Mesothelial cell of epicardium (in vitro differentiated cells): ENCODE measurements around the gene MPIG6B. TPM values are rescaled to one million over a fixed set of nuclear protein-coding genes. Genes with fewer than 3 reads are reported as not detected.

Source experiments
- DNase-seq, 2 experiments: peaks; one replicate each; pipeline ENCODE4 v3.0.0; 2021; ENCODE audit warnings: low spot score in 2 of 2; ENCODE audit not compliant: unreplicated experiment in 2 of 2
- H3K27ac Mint-ChIP-seq: 2 replicates; pipeline ENCODE4 v1.8.0; 2021; ENCODE audit warnings: mixed read lengths
- H3K27me3 Mint-ChIP-seq: 2 replicates; pipeline ENCODE4 v1.8.0; 2021; ENCODE audit warnings: low read depth, mixed read lengths
- H3K36me3 Mint-ChIP-seq: 2 replicates; pipeline ENCODE4 v1.8.0; 2021; ENCODE audit warnings: mixed read lengths
- H3K4me1 Mint-ChIP-seq: 2 replicates; pipeline ENCODE4 v1.8.0; 2021; ENCODE audit warnings: mixed read lengths
- H3K4me3 Mint-ChIP-seq: 2 replicates; pipeline ENCODE4 v1.8.0; 2021; ENCODE audit warnings: mild to moderate bottlenecking, moderate library complexity, mixed read lengths
- H3K9me3 Mint-ChIP-seq: 2 replicates; pipeline ENCODE4 v1.8.0; 2021; ENCODE audit warnings: mixed read lengths
- total RNA-seq: library from RNA; stranded (reverse); gene quantifications from 3 replicates; pipeline ENCODE4 v1.2.1, GENCODE V29; 2021
- TF ChIP-seq, protein P1 (sequence below): fragments of 200-600 bp; sonication (generic); IDR thresholded peaks from one replicate; pipeline ENCODE4 v1.5.0; 2021; ENCODE audit warnings: antibody characterized with exemption; ENCODE audit not compliant: unreplicated experiment

MPIG6B gene
- total RNA-seq, 1 donor from 2014 or later, result 0.16 TPM

GRCh38 chr6:31765559-31765909 lies 42.4 kb downstream of the MPIG6B start:
- H3K36me3 Mint-ChIP-seq, result no peaks in the 10 kb centered on the region

GRCh38 chr6:31765910-31766794 lies 43.0 kb downstream of the MPIG6B start:
- TF ChIP-seq, protein P1, sequence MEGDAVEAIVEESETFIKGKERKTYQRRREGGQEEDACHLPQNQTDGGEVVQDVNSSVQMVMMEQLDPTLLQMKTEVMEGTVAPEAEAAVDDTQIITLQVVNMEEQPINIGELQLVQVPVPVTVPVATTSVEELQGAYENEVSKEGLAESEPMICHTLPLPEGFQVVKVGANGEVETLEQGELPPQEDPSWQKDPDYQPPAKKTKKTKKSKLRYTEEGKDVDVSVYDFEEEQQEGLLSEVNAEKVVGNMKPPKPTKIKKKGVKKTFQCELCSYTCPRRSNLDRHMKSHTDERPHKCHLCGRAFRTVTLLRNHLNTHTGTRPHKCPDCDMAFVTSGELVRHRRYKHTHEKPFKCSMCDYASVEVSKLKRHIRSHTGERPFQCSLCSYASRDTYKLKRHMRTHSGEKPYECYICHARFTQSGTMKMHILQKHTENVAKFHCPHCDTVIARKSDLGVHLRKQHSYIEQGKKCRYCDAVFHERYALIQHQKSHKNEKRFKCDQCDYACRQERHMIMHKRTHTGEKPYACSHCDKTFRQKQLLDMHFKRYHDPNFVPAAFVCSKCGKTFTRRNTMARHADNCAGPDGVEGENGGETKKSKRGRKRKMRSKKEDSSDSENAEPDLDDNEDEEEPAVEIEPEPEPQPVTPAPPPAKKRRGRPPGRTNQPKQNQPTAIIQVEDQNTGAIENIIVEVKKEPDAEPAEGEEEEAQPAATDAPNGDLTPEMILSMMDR, result no peak
- Mint-ChIP-seq H3K27ac (no peak overlapping the region), H3K9me3 (no peaks in the 10 kb centered on the region), H3K4me1 (peaks cover 12% of the 10 kb centered on the region), H3K4me3 (peak overlapping the region; percentile 25), H3K27me3 (no peaks in the 10 kb centered on the region), H3K36me3 (no peaks in the 10 kb centered on the region)
- DNase-seq, result no peak

More at GRCh38 chr6:31765559-31765909, 42.4 kb downstream of the MPIG6B start:
- no peak for DNase-seq
- H3K4me1 Mint-ChIP-seq, result peaks cover 12% of the 10 kb centered on the region
- no peaks in the 10 kb centered on the region for H3K9me3 Mint-ChIP-seq
- H3K27ac Mint-ChIP-seq, result no peak overlapping the region
- TF ChIP-seq, protein P1, result no peak
- H3K27me3 Mint-ChIP-seq, result no peaks in the 10 kb centered on the region
- H3K4me3 Mint-ChIP-seq, result no peak overlapping the region

DNA sequence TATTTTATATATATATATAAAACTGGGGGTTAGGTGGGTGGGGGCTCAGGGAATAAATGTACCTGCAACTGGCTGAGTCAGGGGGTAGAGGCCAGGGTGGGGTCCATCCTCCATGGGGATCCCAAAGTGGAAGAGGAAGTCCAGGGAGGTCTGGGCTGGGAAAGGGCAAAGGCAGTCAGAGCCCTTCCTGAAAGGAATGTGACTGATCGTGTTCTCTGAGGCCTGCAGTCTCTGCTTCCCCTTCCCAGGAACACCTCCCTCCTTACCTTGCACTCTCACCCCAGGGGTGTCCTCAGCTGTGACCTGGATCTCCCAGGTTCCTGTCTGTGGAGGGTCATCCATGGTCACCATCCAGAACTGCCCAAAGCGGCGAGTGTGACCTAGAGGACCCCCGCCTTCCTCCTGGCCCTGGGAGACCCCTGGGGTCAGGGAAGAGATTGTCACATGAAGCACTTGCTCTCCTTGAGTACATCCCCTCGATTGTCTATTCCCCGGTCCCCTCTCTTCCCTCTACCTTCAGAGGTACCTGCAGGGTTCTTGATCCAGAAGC lies 44.0 kb downstream of the MPIG6B start:
- TF ChIP-seq, protein P1, result no peak
- no peaks in the 10 kb centered on the region for H3K9me3 Mint-ChIP-seq
- DNase-seq, result no peak
- H3K36me3 Mint-ChIP-seq, result no peaks in the 10 kb centered on the region
- no peak overlapping the region for H3K4me3 Mint-ChIP-seq
- H3K27ac Mint-ChIP-seq, result no peak overlapping the region
- H3K27me3 Mint-ChIP-seq, result no peaks in the 10 kb centered on the region
- H3K4me1 Mint-ChIP-seq, result peaks cover 12% of the 10 kb centered on the region

- TF ChIP-seq, protein P1, result no peak
- Mint-ChIP-seq H3K4me3 (no peak overlapping the region), H3K4me1 (peaks cover 8% of the 10 kb centered on the region), H3K36me3 (no peaks in the 10 kb centered on the region), H3K27ac (no peak overlapping the region), H3K27me3 (no peaks in the 10 kb centered on the region), H3K9me3 (no peaks in the 10 kb centered on the region)
- no peak for DNase-seq
Measured at GRCh38 chr6:31768363-31769257, 45.4 kb downstream of the MPIG6B start.

GRCh38 chr6:31769684-31770371 lies 46.7 kb downstream of the MPIG6B start:
- Mint-ChIP-seq H3K36me3 (no peaks in the 10 kb centered on the region), H3K4me1 (no peaks in the 10 kb centered on the region), H3K27ac (no peak overlapping the region), H3K4me3 (no peak overlapping the region), H3K9me3 (no peaks in the 10 kb centered on the region), H3K27me3 (no peaks in the 10 kb centered on the region)
- no peak for DNase-seq
- TF ChIP-seq, protein P1, result peak; percentile 37
